Osteocyte (in vitro differentiated cells): ENCODE results near the gene CDH5. TPM values are rescaled to one million over a fixed set of nuclear protein-coding genes. Genes with fewer than 3 reads are reported as not detected.

Experiments used
- DNase-seq: peaks from one replicate; pipeline ENCODE4 v3.0.0; 2021; ENCODE audit warnings: mixed read lengths; ENCODE audit not compliant: unreplicated experiment; ENCODE audit errors: extremely low spot score
- H3K27ac Mint-ChIP-seq: one replicate; pipeline ENCODE4 v1.8.0; 2021; ENCODE audit warnings: mild to moderate bottlenecking, mixed read lengths; ENCODE audit not compliant: unreplicated experiment
- H3K27me3 Mint-ChIP-seq: one replicate; pipeline ENCODE4 v1.8.0; 2021; ENCODE audit warnings: mixed read lengths; ENCODE audit not compliant: unreplicated experiment
- H3K36me3 Mint-ChIP-seq: one replicate; pipeline ENCODE4 v1.8.0; 2021; ENCODE audit warnings: mixed read lengths; ENCODE audit not compliant: unreplicated experiment
- H3K4me1 Mint-ChIP-seq: one replicate; pipeline ENCODE4 v1.8.0; 2021; ENCODE audit warnings: mixed read lengths; ENCODE audit not compliant: unreplicated experiment
- H3K4me3 Mint-ChIP-seq: one replicate; pipeline ENCODE4 v1.8.0; 2021; ENCODE audit warnings: mild to moderate bottlenecking, moderate library complexity, mixed read lengths; ENCODE audit not compliant: unreplicated experiment
- H3K9me3 Mint-ChIP-seq: one replicate; pipeline ENCODE4 v1.8.0; 2021; ENCODE audit warnings: mixed read lengths; ENCODE audit not compliant: unreplicated experiment
- total RNA-seq: library from RNA; stranded (reverse); gene quantifications from 2 replicates; pipeline ENCODE4 v1.2.1, GENCODE V29; 2021
- TF ChIP-seq, protein P1 (sequence below): fragments of 200-600 bp; sonication (generic); IDR thresholded peaks from 2 replicates; pipeline ENCODE4 v1.5.0; 2021; ENCODE audit warnings: antibody characterized with exemption, mild to moderate bottlenecking, moderate library complexity

CDH5 gene
- total RNA-seq, 1 donor from 2014 or later = not detected

DNA sequence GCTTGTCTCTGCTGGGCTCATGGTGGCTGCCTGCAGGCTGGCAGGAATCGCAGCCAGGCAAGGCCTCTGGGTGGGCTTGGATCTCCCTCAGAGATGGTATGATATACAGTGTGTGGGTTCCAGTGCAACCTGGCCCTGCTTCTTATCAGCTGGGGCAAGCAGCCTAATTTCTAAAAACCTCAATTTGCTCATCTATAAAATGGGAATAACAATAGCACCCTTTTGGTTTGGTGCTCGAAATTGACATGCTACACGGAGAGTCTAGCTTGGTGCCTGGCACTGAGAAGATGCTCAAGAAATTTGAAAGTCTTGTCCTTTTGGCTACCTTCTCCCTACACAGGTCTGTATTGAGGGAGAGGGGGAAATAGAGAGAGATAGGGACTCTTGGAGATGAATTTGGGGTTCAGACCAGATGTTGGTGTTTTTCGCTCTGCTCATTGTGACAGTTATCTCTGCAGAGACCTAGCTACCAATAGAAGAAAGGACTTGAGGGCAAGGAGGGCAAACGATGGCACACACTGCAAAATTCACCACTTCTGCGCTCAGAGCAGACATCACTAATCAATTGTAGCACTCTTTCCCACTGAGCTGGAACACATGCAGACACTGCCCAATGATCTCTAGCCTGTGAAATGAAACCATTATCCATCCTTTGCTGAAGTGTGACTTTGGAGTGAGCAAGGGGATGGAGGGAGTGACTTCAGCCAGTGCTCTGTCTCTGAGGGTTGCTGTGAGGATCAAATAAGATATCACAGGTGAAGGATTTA is 76.2 kb downstream of the CDH5 start:
- H3K36me3 Mint-ChIP-seq = no peaks in the 10 kb centered on the region

DNA sequence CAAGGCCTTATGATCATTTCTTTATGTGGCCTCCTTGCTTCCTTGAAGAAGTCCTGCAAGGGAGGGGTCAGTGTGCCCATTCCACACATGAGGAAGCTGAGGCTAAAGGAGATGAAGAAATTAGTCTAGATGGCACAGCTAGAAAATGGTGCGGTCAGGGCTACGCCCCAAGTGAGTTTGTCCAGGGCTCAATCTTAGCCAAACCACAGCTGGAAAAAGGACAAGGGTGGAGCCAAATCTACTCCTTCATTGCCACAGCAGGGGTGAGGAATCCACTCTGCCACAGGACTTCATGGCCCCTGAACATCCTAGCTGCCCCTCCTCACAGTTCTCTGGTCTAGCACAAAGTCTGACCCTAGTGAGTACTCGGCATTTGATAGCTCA is 76.8 kb downstream of the CDH5 start:
- H3K4me1 Mint-ChIP-seq = no peaks in the 10 kb centered on the region
- H3K36me3 Mint-ChIP-seq = no peaks in the 10 kb centered on the region
- DNase-seq = no peak
- peaks cover 59% of the 10 kb centered on the region for H3K27me3 Mint-ChIP-seq
- H3K9me3 Mint-ChIP-seq = no peaks in the 10 kb centered on the region
- no peak overlapping the region for H3K4me3 Mint-ChIP-seq
- TF ChIP-seq, protein P1, sequence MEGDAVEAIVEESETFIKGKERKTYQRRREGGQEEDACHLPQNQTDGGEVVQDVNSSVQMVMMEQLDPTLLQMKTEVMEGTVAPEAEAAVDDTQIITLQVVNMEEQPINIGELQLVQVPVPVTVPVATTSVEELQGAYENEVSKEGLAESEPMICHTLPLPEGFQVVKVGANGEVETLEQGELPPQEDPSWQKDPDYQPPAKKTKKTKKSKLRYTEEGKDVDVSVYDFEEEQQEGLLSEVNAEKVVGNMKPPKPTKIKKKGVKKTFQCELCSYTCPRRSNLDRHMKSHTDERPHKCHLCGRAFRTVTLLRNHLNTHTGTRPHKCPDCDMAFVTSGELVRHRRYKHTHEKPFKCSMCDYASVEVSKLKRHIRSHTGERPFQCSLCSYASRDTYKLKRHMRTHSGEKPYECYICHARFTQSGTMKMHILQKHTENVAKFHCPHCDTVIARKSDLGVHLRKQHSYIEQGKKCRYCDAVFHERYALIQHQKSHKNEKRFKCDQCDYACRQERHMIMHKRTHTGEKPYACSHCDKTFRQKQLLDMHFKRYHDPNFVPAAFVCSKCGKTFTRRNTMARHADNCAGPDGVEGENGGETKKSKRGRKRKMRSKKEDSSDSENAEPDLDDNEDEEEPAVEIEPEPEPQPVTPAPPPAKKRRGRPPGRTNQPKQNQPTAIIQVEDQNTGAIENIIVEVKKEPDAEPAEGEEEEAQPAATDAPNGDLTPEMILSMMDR = no peak
- H3K27ac Mint-ChIP-seq = no peak overlapping the region

More for the DNA sequence above, 76.2 kb downstream of the CDH5 start:
- Mint-ChIP-seq H3K4me1 (no peaks in the 10 kb centered on the region), H3K9me3 (no peaks in the 10 kb centered on the region), H3K27ac (no peak overlapping the region), H3K27me3 (peaks cover 53% of the 10 kb centered on the region), H3K4me3 (no peak overlapping the region)
- DNase-seq = no peak
- TF ChIP-seq, protein P1 = no peak

DNA sequence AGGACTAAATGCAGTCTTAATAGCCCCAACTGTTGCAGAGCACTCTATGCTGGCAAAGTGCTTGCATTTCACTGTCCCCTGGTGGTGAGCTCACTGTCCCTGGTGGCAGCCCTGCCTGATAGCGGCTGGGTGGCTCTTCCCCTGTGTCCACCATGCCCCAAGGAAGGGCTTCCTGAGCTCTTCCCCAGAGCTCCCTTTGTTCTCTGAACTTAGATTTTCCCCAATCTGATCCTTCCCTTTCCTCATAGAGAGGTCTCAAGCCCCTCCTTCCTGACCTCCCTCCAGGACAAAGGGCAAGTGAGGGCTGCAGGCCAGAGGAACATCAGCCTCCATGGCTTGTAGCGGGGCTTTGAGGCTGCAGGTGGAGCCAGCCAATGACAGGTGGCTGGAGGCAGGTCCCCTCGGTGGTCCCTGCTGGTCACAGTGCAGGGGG is 77.6 kb downstream of the CDH5 start:
- no peaks in the 10 kb centered on the region for H3K36me3 Mint-ChIP-seq
- H3K4me3 Mint-ChIP-seq = no peak overlapping the region
- H3K9me3 Mint-ChIP-seq = no peaks in the 10 kb centered on the region
- H3K27ac Mint-ChIP-seq = no peak overlapping the region
- H3K4me1 Mint-ChIP-seq = no peaks in the 10 kb centered on the region
- TF ChIP-seq, protein P1 = no peak
- DNase-seq = no peak
- peaks cover 56% of the 10 kb centered on the region for H3K27me3 Mint-ChIP-seq

DNA sequence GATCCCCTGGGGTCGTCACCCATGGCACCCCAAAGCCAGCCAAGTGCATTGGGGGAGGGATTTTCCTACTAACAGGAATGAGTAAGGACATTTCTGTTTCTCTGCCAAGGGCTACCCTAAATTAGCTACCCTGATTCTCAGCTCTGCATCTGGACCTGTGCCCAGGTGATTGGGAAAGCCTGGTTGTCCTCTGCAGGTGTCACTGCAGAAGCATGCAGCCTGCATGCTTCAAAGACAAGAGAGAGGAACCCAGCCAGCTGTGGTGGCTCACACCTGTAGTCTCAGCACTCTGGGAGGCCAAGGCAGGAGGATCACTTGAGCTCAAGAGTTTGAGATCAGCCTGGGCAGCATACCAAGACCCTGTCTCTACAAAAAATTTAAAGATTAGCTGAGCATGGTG is 80.2 kb downstream of the CDH5 start:
- DNase-seq = no peak
- no peak overlapping the region for H3K27ac Mint-ChIP-seq
- H3K9me3 Mint-ChIP-seq = no peaks in the 10 kb centered on the region
- H3K4me3 Mint-ChIP-seq = no peak overlapping the region
- TF ChIP-seq, protein P1 = no peak
- no peaks in the 10 kb centered on the region for H3K36me3 Mint-ChIP-seq
- no peaks in the 10 kb centered on the region for H3K4me1 Mint-ChIP-seq
- H3K27me3 Mint-ChIP-seq = peaks cover 37% of the 10 kb centered on the region

DNA sequence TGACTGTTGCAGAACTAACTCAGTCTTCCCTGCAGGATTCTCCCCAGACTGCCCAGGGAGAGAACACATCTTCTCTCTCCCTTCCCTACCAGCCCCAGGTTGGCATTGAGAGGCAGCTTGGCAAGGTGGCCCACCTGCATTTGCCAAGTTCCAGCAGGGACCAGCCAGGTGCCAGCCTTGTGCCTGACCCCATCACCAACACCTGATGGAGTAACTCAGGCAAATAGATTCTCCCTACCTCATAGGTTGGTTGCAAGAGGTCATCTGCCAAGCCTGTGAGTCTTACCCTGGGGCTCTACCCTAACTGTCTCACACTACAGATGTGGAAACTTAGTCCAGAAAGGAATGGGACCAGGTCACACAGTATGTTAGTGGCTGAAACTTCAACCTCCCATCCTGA is 81.0 kb downstream of the CDH5 start:
- no peaks in the 10 kb centered on the region for H3K4me1 Mint-ChIP-seq
- H3K27me3 Mint-ChIP-seq = peaks cover 37% of the 10 kb centered on the region
- no peak overlapping the region for H3K4me3 Mint-ChIP-seq
- TF ChIP-seq, protein P1 = no peak
- H3K9me3 Mint-ChIP-seq = no peaks in the 10 kb centered on the region
- no peaks in the 10 kb centered on the region for H3K36me3 Mint-ChIP-seq
- DNase-seq = no peak
- no peak overlapping the region for H3K27ac Mint-ChIP-seq
